NT2/D1 (cell line): Measurements from ENCODE around the gene UBE3D.
"Not testable (repeated sequence)": the region's sequence is repeated elsewhere in the genome, so short reads cannot be mapped to it uniquely, and the experiment has no call there.

Source experiments
- DNase-seq: peaks from one replicate; pipeline ENCODE4 v3.0.0-alpha.2; 2011; ENCODE audit warnings: low read depth, low spot score
- H3K27me3 ChIP-seq: 2 replicates; pipeline ENCODE4 v1.6.0; 2011; ENCODE audit warnings: mild to moderate bottlenecking; ENCODE audit not compliant: insufficient read length, insufficient read depth
- H3K36me3 ChIP-seq: 2 replicates; pipeline ENCODE4 v1.6.1; 2011; ENCODE audit warnings: mild to moderate bottlenecking, low read length, mixed read lengths; ENCODE audit not compliant: insufficient read depth, insufficient read length
- H3K4me1 ChIP-seq: 2 replicates; pipeline ENCODE4 v1.5.1; 2011; ENCODE audit not compliant: insufficient read depth, insufficient read length
- H3K4me3 ChIP-seq: 2 replicates; pipeline ENCODE4 v1.5.1; 2011; ENCODE audit warnings: low read depth; ENCODE audit not compliant: insufficient read length
- H3K9ac ChIP-seq: 2 replicates; pipeline ENCODE4 v1.6.0; 2011; ENCODE audit warnings: low read depth; ENCODE audit not compliant: insufficient read length
- H3K9me3 ChIP-seq: 2 replicates; pipeline ENCODE4 v1.5.1; 2011; ENCODE audit warnings: mild to moderate bottlenecking, low read length; ENCODE audit not compliant: insufficient read depth
- SUZ12 ChIP-seq: IDR thresholded peaks from 2 replicates; pipeline ENCODE4 v1.6.1; 2011; ENCODE audit not compliant: insufficient read length, insufficient read depth; ENCODE audit errors: extremely low read depth
- YY1 ChIP-seq: IDR thresholded peaks from 2 replicates; pipeline ENCODE4 v1.6.1; 2011; ENCODE audit not compliant: insufficient read length, insufficient read depth
- ZNF274 ChIP-seq: IDR thresholded peaks from 2 replicates; pipeline ENCODE4 v1.6.1; 2011; ENCODE audit warnings: mild to moderate bottlenecking, low read depth, low read length

UBE3D gene

DNA sequence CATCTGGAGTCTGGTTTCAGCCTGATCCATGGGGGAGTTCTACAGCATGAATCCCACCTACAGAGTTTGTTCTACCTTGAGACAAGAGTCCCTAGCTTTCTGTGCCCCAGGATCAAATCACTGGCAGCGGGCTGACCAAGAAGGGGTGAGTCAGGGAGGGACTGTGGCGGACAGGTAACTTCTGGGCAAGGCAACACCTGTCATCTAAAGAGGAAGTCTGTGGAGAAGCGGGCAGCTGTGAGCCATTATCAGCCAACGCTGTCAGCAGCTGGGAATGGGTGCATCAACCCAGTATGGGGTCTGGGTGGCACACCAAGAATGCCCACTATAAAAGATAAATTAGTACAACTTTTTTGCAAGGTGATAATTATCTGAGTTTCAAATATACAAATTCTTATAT, 45.9 kb downstream of the UBE3D start:
- peaks cover 17% of the 10 kb centered on the region for H3K36me3 ChIP-seq
- no peak for TF ChIP-seq YY1
- TF ChIP-seq ZNF274, result no peak
- no peak for TF ChIP-seq SUZ12
- H3K27me3 ChIP-seq, result no peaks in the 10 kb centered on the region
- no peak overlapping the region for H3K4me3 ChIP-seq
- no peak for DNase-seq
- no peaks in the 10 kb centered on the region for H3K9me3 ChIP-seq
- no peaks in the 10 kb centered on the region for H3K4me1 ChIP-seq
- no peak overlapping the region for H3K9ac ChIP-seq

DNA sequence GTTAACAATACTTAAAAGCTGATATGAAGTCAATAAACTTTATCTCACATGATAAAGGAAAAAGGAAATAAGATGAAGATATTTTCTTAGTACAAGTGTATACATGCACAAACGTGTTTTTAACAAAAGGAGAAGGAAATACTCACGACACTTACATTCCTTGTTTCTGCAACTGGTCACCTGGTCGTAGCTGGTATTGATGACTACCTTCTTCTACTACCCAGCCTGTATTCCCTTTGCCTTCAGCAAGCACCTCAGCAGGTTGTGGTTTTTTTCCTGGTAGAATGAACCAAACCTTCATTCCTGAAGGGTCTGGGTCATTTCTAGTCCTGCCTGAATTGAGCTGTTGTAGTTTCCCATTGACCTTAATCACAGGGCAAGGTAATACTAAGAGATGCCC, 54.5 kb downstream of the UBE3D start:
- not testable (repeated sequence) for H3K27me3 ChIP-seq, H3K4me3 ChIP-seq, H3K4me1 ChIP-seq, H3K9me3 ChIP-seq, H3K9ac ChIP-seq, DNase-seq, H3K36me3 ChIP-seq

DNA sequence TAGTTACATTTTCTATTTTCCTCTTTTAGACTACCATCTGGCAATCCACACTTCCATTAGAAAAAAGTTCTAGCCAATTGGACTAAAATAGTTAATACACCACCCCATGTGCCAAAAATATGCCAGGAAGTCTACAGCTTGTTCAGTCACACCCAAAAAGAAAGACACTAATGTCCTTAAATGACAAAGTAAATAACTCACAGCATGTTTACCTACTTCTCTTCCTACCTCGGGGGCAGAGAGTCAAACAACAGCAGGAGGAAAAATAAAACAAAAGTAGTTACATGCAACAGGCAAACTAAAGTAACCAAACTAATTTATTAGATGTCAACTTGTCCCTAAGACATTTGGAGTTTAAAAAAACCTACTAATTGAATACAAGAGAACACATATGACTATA, 57.0 kb downstream of the UBE3D start:
- no peak for DNase-seq
- Histone ChIP-seq H3K4me3 (no peak overlapping the region), H3K27me3 (no peaks in the 10 kb centered on the region), H3K4me1 (no peaks in the 10 kb centered on the region), H3K9me3 (no peaks in the 10 kb centered on the region), H3K36me3 (peaks cover 4% of the 10 kb centered on the region), H3K9ac (no peak overlapping the region)
- TF ChIP-seq ZNF274, result no peak
- no peak for TF ChIP-seq SUZ12
- no peak for TF ChIP-seq YY1

DNA sequence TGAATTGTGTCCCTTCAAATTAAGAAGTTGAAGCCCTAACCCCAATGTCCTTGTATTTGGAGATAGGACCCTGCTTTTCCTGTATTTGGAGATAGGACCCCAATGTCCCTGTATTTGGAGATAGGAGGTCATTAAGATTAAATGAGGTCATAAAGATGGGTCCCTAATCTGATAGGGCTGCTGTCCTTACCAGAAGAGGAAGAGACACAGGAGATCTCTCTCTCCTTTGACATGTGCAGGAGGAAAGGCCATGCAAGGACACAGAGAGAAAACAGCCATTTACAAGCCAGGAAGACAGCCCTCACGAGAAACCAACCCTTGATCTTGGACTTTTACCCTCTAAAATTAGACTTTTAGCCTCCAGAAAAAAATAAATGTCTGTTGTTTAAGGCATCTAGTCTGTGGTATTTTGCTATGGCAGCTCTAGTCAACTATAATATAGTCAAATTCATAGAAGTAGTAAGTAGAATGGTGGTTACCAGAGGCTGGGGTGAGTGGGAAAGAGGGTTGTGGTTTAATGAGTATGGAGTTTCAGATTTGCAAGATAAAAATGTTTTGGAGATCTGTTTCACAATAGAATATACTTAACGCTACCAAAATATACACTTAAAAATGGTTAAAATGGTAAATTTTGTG, 59.3 kb downstream of the UBE3D start:
- Histone ChIP-seq H3K9me3 (no peaks in the 10 kb centered on the region), H3K4me1 (no peaks in the 10 kb centered on the region), H3K27me3 (no peaks in the 10 kb centered on the region), H3K36me3 (no peaks in the 10 kb centered on the region), H3K9ac (no peak overlapping the region), H3K4me3 (no peak overlapping the region)
- TF ChIP-seq ZNF274, result no peak
- TF ChIP-seq SUZ12, result no peak
- no peak for TF ChIP-seq YY1
- DNase-seq, result no peak

DNA sequence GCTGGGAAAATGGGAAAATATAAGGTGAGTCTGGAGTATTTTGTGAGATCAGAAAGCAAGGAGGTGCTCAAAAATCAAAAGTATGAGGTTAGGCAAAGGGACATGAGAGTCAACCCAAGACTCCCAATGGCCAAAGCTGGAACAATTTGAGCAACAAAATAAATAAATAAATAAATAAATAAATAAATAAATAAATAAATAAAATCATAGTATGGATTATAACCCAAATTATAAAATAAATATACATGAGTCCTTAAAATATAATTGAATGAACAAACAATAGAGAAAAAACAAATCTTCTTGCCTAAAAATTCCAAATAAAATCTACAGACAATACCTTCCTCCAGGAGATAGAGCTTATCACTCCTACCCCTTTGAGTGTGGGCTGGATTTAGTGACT, 69.5 kb downstream of the UBE3D start:
- H3K9me3 ChIP-seq, result no peaks in the 10 kb centered on the region
- no peaks in the 10 kb centered on the region for H3K36me3 ChIP-seq
- H3K9ac ChIP-seq, result no peak overlapping the region
- H3K4me3 ChIP-seq, result no peak overlapping the region
- H3K4me1 ChIP-seq, result no peaks in the 10 kb centered on the region
- no peak for TF ChIP-seq ZNF274
- TF ChIP-seq YY1, result no peak
- no peak for TF ChIP-seq SUZ12
- no peak for DNase-seq
- H3K27me3 ChIP-seq, result no peaks in the 10 kb centered on the region

DNA sequence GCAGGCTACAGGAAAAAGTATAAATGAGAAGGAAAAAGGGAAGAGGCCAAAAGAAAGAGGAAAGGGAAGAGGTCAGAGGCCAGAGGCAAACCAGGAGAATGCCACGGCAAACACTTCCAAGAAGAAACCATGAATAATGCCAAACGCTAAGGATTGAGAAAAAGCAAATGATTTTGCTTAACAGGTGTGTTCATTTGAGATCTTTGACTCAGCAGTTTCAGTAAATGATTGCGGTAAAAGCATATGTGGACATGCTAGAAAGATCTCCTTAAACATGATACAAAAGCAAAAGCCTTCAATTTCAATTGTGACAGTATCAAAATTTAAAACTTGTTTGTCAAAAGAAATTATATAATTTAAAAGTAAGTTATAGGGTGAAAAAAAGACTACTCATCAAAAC, 70.6 kb downstream of the UBE3D start:
- no peak for TF ChIP-seq SUZ12
- no peak for TF ChIP-seq ZNF274
- no peak for TF ChIP-seq YY1

DNA sequence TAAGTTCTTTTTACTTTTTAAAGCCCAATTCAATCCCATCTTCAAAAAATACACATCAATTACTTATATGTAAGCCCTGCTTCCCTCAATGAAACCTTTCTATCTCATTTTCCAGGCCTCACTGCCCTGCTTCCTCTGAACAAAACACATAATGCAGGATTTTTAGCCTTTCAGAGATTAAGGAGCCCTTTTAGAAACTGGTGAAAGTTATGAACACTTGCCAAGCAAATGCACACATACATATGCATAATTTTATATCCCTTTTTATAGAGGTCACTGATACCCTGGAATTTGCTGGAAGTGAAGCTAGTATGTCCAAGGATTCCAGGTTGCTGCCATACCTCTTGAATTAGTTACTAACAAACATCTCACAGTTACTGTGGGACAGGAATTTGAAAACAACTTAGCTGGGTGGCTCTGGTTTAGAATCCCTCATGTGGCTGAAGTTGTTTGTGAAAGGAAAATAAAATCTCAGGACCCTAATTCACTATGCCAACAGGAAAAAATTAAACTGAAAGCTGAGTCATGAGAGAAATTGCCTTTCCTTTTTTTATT, 75.8 kb downstream of the UBE3D start:
- DNase-seq, result no peak
- TF ChIP-seq ZNF274, result no peak
- H3K27me3 ChIP-seq, result no peaks in the 10 kb centered on the region
- no peak overlapping the region for H3K4me3 ChIP-seq
- no peaks in the 10 kb centered on the region for H3K36me3 ChIP-seq
- H3K9ac ChIP-seq, result no peak overlapping the region
- no peaks in the 10 kb centered on the region for H3K9me3 ChIP-seq
- no peaks in the 10 kb centered on the region for H3K4me1 ChIP-seq

More for the DNA sequence above, 70.6 kb downstream of the UBE3D start:
- Histone ChIP-seq H3K27me3 (no peaks in the 10 kb centered on the region), H3K4me1 (no peaks in the 10 kb centered on the region), H3K9ac (no peak overlapping the region), H3K4me3 (no peak overlapping the region), H3K36me3 (no peaks in the 10 kb centered on the region), H3K9me3 (no peaks in the 10 kb centered on the region)
- no peak for DNase-seq
